Stimulated activated CD8-positive, alpha-beta memory T cell treated with anti-CD3 and anti-CD28 coated beads, Interleukin-7, amount 100 ng/mL, for 48 hours (primary cell): ENCODE data around the gene SH3RF1.

ENCODE experiments used
- DNase-seq, 2 donors: peaks; one replicate each; pipeline ENCODE4 v3.0.0-alpha.2; 2020; ENCODE audit warnings: low read depth in 1 of 2; ENCODE audit errors: extremely low read depth in 1 of 2

The SH3RF1 gene

DNA sequence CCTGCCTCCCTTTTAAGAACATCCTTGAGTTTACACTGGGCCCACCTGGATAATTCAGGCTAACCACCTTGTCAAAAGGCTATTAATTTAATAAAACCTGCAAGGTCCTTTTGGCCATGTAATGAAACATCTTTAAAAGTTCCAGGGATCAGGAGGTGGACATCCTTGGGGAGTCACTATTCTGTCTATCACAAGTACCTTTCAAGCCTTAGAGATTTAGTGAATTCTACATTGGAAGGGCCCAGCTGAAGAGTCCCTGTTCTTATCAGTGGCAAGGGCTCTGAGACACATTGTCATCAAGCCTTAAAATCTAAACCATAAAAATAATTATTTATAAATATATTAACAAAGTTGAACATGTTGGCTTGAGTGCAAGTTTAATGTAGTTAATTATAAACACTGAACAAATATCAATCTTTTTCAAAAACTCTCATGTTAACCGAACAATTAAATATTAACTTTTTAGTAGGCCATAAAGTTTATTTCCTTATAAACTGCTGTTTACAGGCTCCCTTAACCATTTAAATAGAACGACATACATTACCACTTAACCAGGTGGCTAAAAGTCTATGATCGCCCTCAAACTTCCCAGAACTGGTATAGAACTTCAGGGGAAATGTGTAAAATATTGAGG is 156.3 kb downstream of the SH3RF1 start:
- no peak for DNase-seq

DNA sequence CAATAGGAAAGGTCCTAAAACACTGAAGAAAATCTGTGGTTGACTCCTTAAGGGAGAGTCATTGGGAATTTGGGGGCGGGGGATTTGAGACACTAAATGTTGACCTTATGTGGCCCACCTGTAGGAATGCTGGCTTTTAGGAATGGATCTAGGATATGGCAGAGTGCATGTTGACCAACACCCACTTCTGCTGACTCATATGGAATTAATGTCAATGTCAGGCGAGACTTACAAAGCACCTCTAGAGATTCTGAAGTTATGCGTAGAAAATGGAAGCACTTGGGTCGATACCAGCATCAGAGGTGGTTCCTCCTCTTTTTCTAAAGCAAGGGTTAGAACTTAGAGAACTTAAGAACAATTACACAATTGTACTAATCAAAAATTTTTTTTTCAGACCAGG is 160.1 kb downstream of the SH3RF1 start:
- no peak for DNase-seq

DNA sequence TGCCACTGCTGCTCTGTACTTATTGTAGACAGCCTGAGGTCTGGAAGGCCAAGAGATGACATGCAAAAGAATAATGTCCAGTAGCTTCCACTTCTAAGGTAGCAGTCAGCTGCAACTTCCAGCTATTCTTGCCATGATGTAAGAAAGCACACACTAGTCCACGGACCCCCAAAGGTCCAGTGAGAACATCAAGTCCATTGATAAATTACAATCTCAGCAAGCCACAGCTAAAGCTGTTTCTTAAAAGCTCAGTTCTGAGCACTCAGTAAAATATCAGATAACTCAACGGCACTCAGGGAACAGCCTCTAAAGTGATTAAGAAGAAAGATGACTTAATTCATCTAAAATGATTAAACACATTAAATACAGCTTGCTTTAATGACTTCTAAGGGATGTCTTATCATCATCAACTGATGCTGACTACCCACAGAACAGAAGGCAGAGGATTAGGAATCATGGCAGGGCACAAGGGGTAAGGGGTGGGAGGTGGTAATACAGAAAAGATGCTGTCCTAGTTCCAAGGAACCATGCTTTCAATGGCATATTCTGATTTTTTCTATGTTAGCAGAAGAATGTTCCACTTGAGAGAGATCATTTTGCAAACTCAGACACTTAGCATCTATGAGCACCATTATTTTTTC is 161.6 kb downstream of the SH3RF1 start:
- DNase-seq = no peak

DNA sequence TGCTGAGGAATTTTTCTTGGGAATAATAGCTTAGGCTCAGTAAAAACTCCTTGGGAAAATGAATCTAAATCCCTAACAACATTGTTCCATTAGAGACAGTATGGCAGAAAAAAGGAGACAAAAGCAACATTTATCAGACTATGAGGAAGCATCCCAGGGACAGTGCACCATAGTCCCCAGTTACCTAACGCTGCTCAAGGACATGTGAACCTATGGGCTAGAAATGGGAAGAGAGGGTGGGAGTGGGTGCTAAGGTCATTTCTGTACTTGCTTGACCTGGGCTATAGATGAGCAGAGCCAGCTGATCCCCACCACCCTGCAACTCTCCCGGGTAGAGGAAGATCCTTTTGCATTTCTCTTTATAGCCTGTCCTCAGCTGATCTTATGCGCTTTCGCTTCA is 162.5 kb downstream of the SH3RF1 start:
- no peak for DNase-seq

DNA sequence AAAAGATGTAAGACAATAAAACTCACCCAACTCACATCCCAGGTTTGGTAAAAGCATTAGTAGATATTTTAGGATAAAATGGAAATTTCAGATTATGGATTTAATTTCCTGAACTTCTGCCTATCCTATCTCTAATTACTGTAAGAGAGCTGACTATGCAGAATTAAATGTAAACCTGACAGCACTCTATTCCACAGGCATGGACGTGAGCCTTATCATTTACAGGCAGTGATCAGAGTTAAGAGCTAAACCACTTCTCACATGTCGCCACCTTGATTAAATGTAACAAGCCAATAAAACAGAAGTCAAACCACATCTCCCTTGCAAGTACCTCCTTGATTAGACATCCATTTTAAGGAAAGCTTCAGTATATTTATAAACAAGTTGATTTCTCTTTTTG is 163.2 kb downstream of the SH3RF1 start:
- DNase-seq = no peak

DNA sequence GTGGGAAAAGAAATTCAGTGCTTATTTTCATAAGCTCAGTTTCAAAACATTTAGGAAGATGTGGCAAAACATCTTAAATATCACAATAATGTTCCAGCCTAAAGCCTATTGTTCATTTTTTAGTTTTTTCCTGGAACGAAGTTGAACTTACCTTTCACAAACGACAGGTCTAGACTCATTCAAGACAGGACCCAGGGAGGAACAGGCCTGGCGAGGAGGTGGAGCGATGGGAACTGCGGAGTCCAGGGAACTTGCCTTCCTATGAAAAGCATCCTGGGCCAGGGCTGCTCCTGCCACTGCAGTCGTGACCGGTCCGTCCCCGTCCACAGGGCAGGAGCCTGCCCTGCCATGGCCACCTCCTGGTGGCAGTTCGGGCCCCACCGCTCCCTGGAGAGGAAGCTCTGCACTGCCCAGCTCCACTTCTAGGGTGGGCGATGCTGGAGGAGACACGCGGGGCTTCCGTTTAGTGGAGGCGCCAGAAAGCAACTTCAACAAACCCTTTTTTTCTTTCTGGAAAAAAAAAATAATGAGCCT is 164.0 kb downstream of the SH3RF1 start:
- DNase-seq = no peak

DNA sequence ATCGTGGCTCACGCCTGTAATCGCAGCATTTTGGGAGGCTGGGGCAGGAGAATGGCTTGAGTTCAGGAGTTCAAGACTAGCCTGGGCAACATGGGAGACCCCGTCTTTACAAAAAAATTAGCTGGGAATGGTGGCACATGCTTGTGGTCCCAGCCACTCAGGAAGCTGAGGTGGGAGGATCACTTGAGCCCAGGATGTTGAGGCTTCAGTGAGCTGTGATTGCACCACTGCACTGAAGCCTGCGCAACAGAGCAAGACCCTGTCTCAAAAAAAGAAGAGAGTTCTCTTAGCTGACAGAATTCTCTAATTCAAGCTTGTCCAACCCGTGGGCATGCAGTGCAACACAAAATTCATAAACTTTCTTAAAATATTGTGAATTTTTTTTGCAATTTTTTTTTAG is 165.1 kb downstream of the SH3RF1 start:
- DNase-seq = no peak

DNA sequence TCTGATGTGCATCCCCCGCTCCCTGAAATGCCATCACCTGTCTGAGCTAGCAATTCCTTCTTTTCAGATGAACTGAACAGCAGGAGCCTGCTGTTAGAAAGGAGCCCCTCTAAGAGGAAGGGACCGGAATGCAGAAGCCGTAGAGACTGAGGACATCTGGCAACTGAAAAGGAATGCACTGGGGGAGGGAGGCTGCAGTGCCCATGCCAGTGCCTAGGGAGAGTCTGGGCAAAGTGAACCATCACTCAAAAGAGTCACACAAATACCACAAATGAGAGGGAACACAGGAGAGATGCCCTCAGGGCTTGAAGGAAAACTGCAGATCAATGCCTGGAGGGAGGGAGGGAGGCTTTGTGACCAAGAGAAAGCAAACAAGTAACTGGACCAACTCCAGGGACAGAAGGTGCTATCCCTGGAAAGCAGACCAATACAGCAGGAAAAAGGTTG is 166.8 kb downstream of the SH3RF1 start:
- no peak for DNase-seq

DNA sequence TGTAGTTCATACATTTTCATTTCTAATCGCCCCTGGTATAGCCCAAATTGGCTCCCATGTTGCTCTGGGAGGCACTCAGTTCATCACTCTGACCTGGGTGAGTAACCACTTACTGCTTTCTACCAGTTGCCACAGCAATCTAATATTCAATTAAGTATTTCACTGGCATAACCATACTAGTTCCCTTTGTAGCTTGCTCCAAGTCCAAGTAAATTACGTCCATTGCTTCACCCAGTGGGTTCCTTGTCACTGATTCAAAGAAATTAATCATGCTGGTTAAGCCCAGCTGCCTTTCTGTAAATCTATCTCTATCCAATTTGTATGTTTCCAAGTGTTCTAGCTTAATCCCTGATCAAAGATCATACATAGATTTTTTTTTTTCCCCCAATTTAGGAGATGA is 168.7 kb downstream of the SH3RF1 start:
- no peak for DNase-seq

DNA sequence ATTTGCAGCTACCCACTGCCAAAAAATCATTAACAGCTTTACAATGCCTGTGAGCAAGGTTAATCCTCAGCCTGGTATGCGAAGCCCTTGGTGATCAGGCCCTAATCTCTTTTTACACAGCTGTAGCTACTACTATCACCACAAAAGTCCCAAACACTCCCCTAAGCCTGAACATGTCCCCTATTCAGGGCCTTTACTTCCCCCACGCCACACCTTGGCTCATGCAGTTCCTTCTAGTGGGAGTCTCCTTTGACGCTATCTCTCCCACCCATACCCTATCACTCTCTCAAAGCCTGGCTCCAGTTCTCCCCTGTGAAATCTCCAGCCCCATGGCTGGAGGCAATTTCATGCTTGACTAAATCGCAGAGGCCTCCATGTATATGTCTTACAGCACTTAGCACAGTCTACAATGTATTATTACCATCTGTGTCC is 170.1 kb downstream of the SH3RF1 start:
- DNase-seq = no peak

DNA sequence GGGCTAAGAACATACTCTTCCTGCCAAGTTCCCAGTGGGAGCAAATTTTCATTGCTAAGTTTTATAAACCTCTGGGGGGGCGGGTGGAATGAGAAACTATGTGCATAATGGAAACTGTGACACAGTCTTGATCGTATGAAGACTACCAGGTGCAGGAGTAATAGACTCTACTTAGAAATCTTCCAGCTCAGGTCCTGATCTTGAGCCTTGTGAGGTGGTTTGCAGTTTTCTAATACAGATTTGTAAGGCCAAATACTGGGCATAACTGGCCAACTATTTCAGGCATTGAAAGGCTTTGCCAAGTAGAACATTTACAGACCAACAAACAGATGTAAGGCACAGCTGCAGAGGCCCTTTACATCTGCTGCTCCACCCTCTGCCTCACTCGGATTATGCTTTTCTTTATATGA is 171.0 kb downstream of the SH3RF1 start:
- no peak for DNase-seq

DNA sequence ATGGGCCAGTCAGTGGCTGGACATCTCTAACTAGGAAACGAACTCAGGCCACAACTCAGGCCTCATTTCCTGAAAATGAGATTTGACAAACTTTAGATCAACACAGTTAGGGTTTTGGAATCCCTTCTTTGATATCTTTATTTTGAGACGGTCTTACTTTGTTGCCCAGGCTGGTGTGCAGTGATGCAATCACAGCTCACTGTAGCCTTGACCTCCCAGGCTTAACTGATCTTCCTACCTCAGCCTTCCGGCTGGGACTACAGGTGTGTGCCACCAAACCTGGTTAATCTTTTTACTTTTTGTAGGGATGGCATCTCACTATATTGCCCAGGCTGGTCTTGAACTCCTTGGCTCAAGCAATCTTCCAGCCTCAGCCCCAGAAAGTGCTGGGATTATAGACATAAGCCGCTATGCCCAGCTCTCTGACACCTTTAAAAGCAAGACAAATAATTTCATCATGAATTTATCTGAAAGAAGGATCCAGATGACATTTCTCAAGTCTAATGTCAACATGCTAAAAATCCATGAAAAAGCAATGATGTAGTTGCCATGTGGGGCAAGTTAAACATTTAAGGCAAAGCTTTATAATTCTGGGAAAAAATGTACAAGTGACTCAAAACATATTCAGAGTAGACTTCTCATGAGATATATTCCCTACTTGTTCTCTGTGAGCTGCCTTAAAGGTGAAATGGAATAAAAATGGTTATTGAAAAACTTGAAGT is 171.6 kb downstream of the SH3RF1 start:
- no peak for DNase-seq

DNA sequence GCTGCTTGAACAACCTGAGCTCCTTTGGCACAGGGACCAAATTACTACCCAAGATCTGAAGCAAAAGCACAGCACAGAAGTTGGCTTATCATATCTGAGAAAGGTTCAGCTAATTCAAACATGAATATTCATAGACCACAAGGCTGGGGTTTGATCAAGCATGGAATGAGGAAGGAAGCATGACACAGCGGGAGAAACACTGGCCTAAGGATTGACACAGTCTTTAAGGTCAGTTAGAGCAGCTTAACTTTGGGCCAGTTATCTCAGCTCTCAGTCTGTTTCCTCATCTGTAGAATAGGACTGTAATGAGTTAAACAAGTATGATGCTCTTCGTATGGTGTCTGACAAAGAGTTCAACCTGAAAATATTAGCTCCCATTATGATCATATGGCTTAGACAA is 172.2 kb downstream of the SH3RF1 start:
- no peak for DNase-seq

DNA sequence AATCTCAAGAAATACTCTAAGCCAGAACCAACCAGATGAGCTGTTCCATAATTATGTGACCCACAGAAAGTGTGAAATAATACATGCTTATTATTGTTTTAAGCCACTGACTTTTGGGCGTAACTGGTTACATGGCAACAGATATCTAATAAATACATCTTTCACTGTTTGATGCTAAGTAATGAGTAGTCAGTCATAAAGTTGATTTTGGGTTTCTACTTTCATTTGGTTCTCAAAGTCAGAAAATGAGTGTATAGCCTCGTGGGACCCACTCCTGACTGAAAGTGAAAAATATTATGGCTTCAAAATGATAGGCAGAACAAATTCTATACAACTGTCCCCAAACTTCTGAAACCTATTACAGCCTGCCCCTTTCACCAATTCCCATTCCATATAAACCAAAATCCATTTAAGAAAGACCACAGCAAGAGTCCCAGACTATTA is 172.7 kb downstream of the SH3RF1 start:
- DNase-seq = no peak

DNA sequence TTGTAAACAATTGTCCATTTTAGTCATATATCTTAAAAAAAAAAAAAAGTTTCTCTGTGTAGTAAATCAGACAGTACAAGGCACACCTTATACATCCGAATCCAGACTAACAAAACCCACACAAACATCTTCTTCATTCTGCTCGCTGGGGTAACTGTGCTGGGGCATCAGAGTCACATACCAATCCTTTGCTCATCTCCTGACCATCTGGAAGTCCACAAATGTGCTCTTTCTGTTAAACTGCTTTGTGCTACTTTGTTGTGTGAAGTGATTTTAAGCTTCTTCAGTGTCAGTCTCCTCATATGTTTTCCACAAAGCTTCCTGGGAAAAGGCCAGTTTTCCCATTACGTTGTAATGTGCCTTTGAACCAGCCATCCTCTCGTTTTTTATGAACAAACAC is 174.5 kb downstream of the SH3RF1 start:
- no peak for DNase-seq

DNA sequence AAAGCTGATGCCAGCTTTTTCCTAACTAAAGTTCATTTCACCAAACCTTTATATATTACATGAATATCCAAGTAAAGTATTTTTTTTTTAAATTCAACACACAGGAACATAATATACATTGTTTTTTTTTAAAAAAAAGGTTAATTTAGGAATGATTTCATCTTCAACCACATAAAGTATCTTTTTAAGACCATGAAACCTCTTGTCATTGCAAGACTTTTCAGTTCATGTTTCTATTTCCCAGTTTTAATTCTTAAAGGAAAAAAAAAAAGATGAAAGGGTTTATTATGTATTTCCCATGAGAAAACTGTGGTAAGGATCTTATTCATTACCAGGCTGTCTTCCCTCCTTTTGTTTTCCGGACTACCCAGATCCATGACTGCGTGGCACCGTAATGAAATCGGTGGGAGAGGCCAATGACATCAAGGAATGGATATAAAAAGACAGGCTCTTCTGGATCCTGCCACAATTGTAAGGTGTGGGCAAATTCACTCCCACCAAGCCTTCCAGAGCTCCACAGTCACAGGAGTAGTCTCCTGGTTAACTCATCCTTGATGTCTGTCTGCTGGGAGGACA is 176.0 kb downstream of the SH3RF1 start:
- DNase-seq = no peak

DNA sequence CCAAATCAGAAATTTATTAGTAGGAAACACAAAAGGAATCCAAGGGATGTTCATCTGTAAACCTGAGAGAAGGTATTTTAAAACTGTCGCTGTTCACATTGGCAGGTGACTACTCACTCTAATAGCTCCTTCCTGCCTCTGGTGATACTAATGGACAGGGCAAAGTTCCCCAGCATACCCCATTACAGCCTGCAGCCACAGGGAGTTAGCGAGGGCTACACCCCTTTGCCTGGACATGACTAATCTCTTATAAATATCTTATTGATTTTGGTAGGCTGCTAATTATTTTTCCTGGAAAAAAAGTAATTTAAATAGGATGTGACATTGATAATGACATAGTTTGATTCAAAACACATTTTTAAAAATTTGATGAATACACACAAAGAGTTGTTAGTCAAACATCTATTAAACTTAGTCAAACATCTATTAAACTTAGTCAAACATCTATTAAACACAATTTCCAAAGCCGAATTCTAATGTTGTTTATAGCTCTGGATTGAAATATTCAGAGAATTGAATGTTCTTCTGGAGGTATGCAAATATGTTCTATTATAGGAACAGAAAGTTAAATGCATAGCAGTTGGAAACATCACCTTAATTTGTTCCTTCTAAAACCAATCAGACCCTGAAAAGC is 177.8 kb downstream of the SH3RF1 start:
- DNase-seq = no peak

DNA sequence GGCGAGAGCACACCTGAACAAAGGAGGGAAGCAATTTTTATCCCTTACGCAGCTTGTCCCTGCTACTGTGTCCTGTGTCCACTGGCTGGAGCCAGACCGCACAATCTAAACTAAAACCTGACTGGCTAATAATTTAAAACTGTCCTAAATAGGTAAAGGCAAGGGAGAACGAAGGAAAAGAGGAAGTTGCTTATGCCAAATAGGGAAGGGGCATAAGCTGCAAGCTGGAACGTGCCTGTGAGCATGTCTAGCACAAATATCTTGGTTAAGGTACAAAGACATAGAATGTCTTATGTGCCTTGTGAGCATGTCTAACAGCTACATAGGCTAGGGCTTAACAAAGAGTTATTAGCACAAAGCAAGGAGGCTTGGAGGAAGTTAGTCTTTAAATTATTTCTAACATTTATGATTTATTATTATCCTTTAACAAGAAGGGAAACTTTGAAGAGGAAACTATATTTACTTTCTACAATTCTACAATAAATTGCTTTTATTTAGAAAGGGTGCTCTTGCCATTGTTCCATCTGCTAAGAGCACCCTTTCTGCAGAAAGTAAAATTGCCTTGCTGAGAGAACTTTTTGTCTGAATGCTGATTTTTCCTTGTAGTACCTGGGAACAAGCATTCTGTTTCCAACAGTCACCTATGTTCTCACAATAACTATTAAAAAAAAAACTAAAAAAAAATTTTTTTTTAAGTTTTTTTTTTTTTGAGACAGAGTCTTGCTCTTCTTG is 180.1 kb downstream of the SH3RF1 start:
- DNase-seq = no peak

DNA sequence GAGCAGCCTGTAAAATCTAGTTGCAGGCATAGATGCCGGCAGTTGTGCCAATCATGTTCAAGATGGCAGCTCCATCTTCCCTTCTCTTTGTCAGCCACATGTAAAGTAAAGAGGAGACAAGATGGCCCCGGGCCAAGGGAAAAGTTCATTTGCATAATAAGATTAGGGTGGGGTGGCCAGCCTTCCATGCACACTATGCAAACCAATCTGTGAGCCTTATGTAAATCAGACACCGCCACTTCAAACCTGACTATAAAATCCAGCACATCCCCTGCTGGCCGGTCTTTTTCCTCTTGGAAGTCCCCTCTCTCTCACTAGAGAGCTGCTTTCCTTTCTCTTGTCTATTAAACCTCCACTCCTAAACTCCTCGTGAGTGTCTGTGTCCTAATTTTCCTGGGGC is 181.8 kb downstream of the SH3RF1 start:
- DNase-seq = no peak

DNA sequence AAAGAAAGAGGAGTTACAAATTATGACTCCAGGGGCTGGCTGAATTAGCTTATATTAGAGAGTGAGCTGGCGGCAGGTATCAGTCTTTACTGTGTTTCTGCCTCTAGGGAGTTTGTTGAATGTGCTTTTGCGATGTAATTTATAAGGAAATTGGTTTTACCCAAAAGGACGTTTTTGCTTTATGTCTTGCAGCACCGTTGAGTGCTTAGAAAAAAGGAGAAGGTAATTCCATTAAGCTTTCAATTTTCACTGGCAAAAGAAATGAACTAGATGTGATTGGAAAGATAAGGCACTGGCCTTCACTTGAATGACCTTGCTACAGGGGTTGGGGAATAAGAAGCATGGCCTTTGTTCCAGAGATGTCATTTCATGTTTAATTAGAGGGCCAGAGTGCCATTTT is 185.8 kb downstream of the SH3RF1 start:
- no peak for DNase-seq
